ENCODE results near the gene AKT2.

The AKT2 gene

DNA sequence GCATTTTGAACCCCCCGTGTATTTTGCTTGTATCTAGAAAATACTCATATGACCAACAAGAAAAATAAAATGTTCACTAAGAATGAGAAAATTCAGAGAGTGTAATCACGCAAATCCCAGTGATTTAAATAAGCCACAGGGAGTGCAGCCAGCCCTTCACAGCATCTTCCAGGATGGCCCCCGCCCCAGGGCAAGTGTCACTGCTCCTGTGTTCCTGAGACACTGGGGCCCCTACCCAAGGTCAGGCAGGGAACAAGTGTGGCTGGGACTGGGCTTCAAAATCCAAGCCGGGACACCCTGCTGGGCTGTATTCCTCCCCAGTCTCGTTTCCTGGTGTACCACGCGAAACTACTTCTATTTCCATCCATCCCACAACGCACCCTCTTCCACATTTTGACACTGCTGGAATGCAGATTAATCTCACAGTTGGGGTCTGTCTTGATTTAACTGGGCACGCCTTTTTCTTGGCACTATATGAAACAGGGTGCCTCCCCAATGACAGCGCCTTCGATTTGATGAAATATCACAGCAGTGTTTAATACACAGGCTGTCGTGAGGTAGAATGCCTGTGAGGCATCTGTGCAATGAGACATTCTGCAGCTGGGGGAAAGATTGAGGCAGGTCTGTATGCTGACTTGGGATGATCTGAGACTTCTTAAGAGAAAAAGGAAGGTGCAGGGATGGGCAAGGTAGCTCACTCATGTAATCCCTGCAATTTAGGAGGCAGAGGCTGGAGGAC lies 40.4 kb downstream of the AKT2 start:
- TF ChIP-seq EZH2 (optimal IDR thresholded peaks at IDR 0.05; ENCODE audit: low read depth, low read length) (no peak), EZH2phosphoT487 (IDR thresholded peaks at IDR 0.05; ENCODE audit: low read length) (no peak)
- TF ChIP-seq, protein P1, sequence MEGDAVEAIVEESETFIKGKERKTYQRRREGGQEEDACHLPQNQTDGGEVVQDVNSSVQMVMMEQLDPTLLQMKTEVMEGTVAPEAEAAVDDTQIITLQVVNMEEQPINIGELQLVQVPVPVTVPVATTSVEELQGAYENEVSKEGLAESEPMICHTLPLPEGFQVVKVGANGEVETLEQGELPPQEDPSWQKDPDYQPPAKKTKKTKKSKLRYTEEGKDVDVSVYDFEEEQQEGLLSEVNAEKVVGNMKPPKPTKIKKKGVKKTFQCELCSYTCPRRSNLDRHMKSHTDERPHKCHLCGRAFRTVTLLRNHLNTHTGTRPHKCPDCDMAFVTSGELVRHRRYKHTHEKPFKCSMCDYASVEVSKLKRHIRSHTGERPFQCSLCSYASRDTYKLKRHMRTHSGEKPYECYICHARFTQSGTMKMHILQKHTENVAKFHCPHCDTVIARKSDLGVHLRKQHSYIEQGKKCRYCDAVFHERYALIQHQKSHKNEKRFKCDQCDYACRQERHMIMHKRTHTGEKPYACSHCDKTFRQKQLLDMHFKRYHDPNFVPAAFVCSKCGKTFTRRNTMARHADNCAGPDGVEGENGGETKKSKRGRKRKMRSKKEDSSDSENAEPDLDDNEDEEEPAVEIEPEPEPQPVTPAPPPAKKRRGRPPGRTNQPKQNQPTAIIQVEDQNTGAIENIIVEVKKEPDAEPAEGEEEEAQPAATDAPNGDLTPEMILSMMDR (IDR thresholded peaks at IDR 0.05; ENCODE audit: low read length): no peak
- H3K27me3 ChIP-seq (replicated peaks; ENCODE audit: insufficient read depth, low read length): no peaks in the 10 kb centered on the region
- H3K4me1 ChIP-seq (ENCODE audit: low read length): no peaks in the 10 kb centered on the region
- no peak overlapping the region for H3K4me2 ChIP-seq (ENCODE audit: low read depth, low read length)
- H3K36me3 ChIP-seq (replicated peaks; ENCODE audit: insufficient read depth, low read length): no peaks in the 10 kb centered on the region
- no peak overlapping the region for H3K27ac ChIP-seq (ENCODE audit: low read length)
- H3K9me2 ChIP-seq (replicated peaks; ENCODE audit: insufficient read depth, low read length): no peaks in the 10 kb centered on the region
- DNase-seq: no peak
- no peaks in the 10 kb centered on the region for H4K20me1 ChIP-seq (ENCODE audit: insufficient read depth, low read length)
- H3K9ac ChIP-seq (ENCODE audit: low read length): no peak overlapping the region
- H3K79me2 ChIP-seq (ENCODE audit: low read length): peaks cover 48% of the 10 kb centered on the region
- no peaks in the 10 kb centered on the region for H3K9me3 ChIP-seq (replicated peaks; ENCODE audit: insufficient read depth, low read length)
- no peaks in the 10 kb centered on the region for H3F3A ChIP-seq (ENCODE audit: insufficient read depth, low read length)
- H3K4me3 ChIP-seq (ENCODE audit: low read length): no peak overlapping the region
- no peak overlapping the region for H2AFZ ChIP-seq (ENCODE audit: low read length)

DNA sequence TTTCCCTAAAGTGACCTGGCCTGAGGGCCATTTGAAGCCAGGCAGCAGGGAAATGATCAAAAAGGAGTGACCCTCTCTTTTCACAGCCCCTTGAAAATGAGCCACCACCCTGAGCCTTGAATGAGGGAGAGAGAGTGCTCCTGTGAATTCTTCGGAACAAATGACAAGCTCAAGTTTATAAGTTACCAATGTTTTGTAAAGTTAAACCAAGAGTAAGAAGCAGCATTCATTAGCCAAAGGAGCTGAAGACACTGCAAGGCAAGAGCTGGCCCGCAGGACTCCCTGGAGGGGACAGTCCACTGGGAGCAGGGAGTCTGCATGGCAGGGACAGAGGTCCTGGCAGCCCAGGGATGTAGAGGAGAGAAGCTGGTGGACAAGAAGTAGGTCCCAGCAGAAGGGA lies 42.0 kb downstream of the AKT2 start:
- Histone ChIP-seq H3K4me2 (ENCODE audit: low read depth, low read length) (no peak overlapping the region), H3K27me3 (replicated peaks; ENCODE audit: insufficient read depth, low read length) (no peaks in the 10 kb centered on the region), H3F3A (ENCODE audit: insufficient read depth, low read length) (no peaks in the 10 kb centered on the region), H3K36me3 (replicated peaks; ENCODE audit: insufficient read depth, low read length) (no peaks in the 10 kb centered on the region), H4K20me1 (ENCODE audit: insufficient read depth, low read length) (no peaks in the 10 kb centered on the region), H3K4me3 (ENCODE audit: low read length) (no peak overlapping the region), H2AFZ (ENCODE audit: low read length) (no peak overlapping the region), H3K27ac (ENCODE audit: low read length) (no peak overlapping the region), H3K9ac (ENCODE audit: low read length) (no peak overlapping the region), H3K79me2 (ENCODE audit: low read length) (peaks cover 39% of the 10 kb centered on the region), H3K9me3 (replicated peaks; ENCODE audit: insufficient read depth, low read length) (no peaks in the 10 kb centered on the region), H3K4me1 (ENCODE audit: low read length) (no peaks in the 10 kb centered on the region), H3K9me2 (replicated peaks; ENCODE audit: insufficient read depth, low read length) (no peaks in the 10 kb centered on the region)
- DNase-seq: no peak
- TF ChIP-seq, protein P1 (IDR thresholded peaks at IDR 0.05; ENCODE audit: low read length): no peak
- TF ChIP-seq EZH2phosphoT487 (IDR thresholded peaks at IDR 0.05; ENCODE audit: low read length) (no peak), EZH2 (optimal IDR thresholded peaks at IDR 0.05; ENCODE audit: low read depth, low read length) (no peak)

DNA sequence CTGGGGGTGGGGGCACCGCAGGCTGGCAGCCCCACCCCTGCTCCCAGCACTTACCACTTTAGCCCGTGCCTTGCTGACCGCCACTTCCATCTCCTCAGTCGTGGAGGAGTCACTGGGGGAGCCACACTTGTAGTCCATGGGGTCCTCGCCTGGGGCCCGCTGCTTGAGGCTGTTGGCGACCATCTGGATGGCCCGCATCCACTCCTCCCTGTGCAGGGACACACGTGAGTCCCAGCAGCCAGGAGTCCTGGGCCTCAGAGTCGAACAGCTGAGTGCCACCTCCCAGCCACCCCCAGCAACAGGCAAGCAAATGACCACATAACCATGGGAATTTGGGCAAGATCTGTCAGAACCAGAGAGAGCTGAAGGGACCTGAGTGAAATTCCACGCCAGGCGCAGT lies 42.7 kb downstream of the AKT2 start:
- Histone ChIP-seq H3K4me1 (ENCODE audit: low read length) (no peaks in the 10 kb centered on the region), H2AFZ (ENCODE audit: low read length) (no peak overlapping the region), H3K9me2 (replicated peaks; ENCODE audit: insufficient read depth, low read length) (no peaks in the 10 kb centered on the region), H3K27me3 (replicated peaks; ENCODE audit: insufficient read depth, low read length) (no peaks in the 10 kb centered on the region), H3K4me3 (ENCODE audit: low read length) (no peak overlapping the region), H3F3A (ENCODE audit: insufficient read depth, low read length) (no peaks in the 10 kb centered on the region), H3K27ac (ENCODE audit: low read length) (no peak overlapping the region), H3K79me2 (ENCODE audit: low read length) (peaks cover 32% of the 10 kb centered on the region), H3K9ac (ENCODE audit: low read length) (no peak overlapping the region), H4K20me1 (ENCODE audit: insufficient read depth, low read length) (no peaks in the 10 kb centered on the region), H3K4me2 (ENCODE audit: low read depth, low read length) (no peak overlapping the region), H3K9me3 (replicated peaks; ENCODE audit: insufficient read depth, low read length) (no peaks in the 10 kb centered on the region), H3K36me3 (replicated peaks; ENCODE audit: insufficient read depth, low read length) (no peaks in the 10 kb centered on the region)
- DNase-seq: no peak
- TF ChIP-seq EZH2 (optimal IDR thresholded peaks at IDR 0.05; ENCODE audit: low read depth, low read length): no peak

DNA sequence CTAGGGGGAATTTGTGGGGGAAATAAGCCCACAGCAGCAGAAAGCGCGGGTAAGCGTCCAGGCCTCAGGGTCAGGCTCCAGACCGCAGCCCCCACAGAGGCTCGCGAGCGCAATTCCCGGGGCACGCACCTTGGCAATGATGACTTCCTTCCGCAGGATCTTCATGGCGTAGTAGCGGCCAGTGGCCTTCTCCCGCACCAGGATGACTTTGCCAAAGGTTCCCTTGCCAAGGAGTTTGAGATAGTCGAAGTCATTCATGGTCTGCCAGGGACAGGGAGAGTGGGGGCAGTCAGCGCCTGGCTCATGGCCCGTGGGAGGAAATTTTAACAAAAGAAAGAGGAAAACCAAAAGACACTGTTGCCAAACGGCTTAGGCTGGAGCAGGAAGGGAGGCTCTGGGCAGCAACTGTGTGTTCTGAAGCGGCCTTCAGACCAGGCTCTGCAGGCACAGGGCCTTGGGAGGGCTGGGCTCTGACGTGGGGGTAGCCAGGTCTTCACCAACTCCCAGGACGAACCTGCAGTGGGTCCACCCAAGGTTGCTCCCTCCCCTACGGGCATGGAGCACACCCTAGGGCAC lies 43.2 kb downstream of the AKT2 start:
- Histone ChIP-seq H3K9ac (ENCODE audit: low read length) (no peak overlapping the region), H3K36me3 (replicated peaks; ENCODE audit: insufficient read depth, low read length) (no peaks in the 10 kb centered on the region), H3K4me2 (ENCODE audit: low read depth, low read length) (no peak overlapping the region), H3K9me2 (replicated peaks; ENCODE audit: insufficient read depth, low read length) (no peaks in the 10 kb centered on the region), H3K27me3 (replicated peaks; ENCODE audit: insufficient read depth, low read length) (no peaks in the 10 kb centered on the region), H3K9me3 (replicated peaks; ENCODE audit: insufficient read depth, low read length) (no peaks in the 10 kb centered on the region), H3K79me2 (ENCODE audit: low read length) (peaks cover 26% of the 10 kb centered on the region), H4K20me1 (ENCODE audit: insufficient read depth, low read length) (no peaks in the 10 kb centered on the region), H3K4me3 (ENCODE audit: low read length) (no peak overlapping the region), H2AFZ (ENCODE audit: low read length) (no peak overlapping the region), H3K27ac (ENCODE audit: low read length) (no peak overlapping the region), H3K4me1 (ENCODE audit: low read length) (no peaks in the 10 kb centered on the region), H3F3A (ENCODE audit: insufficient read depth, low read length) (no peaks in the 10 kb centered on the region)
- DNase-seq: no peak
- no peak for TF ChIP-seq EZH2 (optimal IDR thresholded peaks at IDR 0.05; ENCODE audit: low read depth, low read length)
- no peak for TF ChIP-seq EZH2phosphoT487 (IDR thresholded peaks at IDR 0.05; ENCODE audit: low read length)
- TF ChIP-seq, protein P1 (IDR thresholded peaks at IDR 0.05; ENCODE audit: low read length): no peak

All from MM.1S (cell line).